ENCODE results near the gene TNN.

TNN gene

DNA sequence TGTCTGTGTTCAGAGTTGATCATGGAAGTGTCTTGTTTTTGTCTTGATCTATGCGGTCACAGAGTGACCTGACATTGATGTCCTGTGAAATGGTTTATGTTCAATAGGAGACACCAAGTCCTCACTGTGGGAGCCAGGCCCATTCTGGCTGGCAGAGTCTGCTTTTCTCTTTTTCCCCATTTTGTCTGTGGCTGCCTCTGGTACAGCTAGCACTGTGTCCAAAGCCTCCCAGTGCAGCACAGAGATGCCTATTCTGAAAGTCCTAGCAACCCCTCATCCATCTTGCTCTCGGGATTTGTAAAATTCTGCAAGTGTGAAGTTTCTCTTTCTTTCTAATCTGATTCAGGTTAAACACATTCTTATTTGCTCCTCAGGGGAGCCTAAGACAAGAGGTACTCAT, 14.3 kb downstream of the TNN start:
- ChIA-PET POLR2A (no interaction called here), CTCF (no interaction called here)
- no peak for TF ChIP-seq CTBP1 (IDR thresholded peaks at IDR 0.05; ENCODE audit: borderline replicate concordance)
- no peak for TF ChIP-seq SP1 (IDR thresholded peaks at IDR 0.05)
- no peak for TF ChIP-seq ARNT (IDR thresholded peaks at IDR 0.05)
- no peak for TF ChIP-seq BHLHE40 (IDR thresholded peaks at IDR 0.05; ENCODE audit: borderline replicate concordance)
- no peak for TF ChIP-seq LEF1 (IDR thresholded peaks at IDR 0.05; ENCODE audit: borderline replicate concordance)
- TF ChIP-seq ZNF384 (IDR thresholded peaks at IDR 0.05), result no peak
- no peak for TF ChIP-seq FOXM1 (IDR thresholded peaks at IDR 0.05; ENCODE audit: borderline replicate concordance)
- TF ChIP-seq TARDBP (IDR thresholded peaks at IDR 0.05), result no peak
- TF ChIP-seq FOXK2 (IDR thresholded peaks at IDR 0.05), result no peak
- no peak for TF ChIP-seq L3MBTL2 (conservative IDR thresholded peaks at IDR 0.05)
- no peak for TF ChIP-seq FOXA1 (IDR thresholded peaks at IDR 0.05)
- TF ChIP-seq SUZ12 (IDR thresholded peaks at IDR 0.05), result no peak
- no peak for TF ChIP-seq ELF4 (IDR thresholded peaks at IDR 0.05)
- no peak for TF ChIP-seq HDGF (IDR thresholded peaks at IDR 0.05; ENCODE audit: borderline replicate concordance)
- TF ChIP-seq, protein P1, sequence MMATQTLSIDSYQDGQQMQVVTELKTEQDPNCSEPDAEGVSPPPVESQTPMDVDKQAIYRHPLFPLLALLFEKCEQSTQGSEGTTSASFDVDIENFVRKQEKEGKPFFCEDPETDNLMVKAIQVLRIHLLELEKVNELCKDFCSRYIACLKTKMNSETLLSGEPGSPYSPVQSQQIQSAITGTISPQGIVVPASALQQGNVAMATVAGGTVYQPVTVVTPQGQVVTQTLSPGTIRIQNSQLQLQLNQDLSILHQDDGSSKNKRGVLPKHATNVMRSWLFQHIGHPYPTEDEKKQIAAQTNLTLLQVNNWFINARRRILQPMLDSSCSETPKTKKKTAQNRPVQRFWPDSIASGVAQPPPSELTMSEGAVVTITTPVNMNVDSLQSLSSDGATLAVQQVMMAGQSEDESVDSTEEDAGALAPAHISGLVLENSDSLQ (IDR thresholded peaks at IDR 0.05), result no peak
- no peak for TF ChIP-seq NFRKB (IDR thresholded peaks at IDR 0.05)

GRCh38 chr1:175088525-175088951, 20.9 kb downstream of the TNN start:
- ChIA-PET POLR2A (no interaction called here), CTCF (no interaction called here)
- no peak for TF ChIP-seq SP1 (IDR thresholded peaks at IDR 0.05)
- no peak for TF ChIP-seq CTBP1 (IDR thresholded peaks at IDR 0.05; ENCODE audit: borderline replicate concordance)
- TF ChIP-seq HDGF (IDR thresholded peaks at IDR 0.05; ENCODE audit: borderline replicate concordance), result no peak
- TF ChIP-seq ZNF384 (IDR thresholded peaks at IDR 0.05), result no peak
- no peak for TF ChIP-seq FOXK2 (IDR thresholded peaks at IDR 0.05)
- TF ChIP-seq, protein P1 (IDR thresholded peaks at IDR 0.05), result no peak
- no peak for TF ChIP-seq FOXM1 (IDR thresholded peaks at IDR 0.05; ENCODE audit: borderline replicate concordance)
- no peak for TF ChIP-seq NFRKB (IDR thresholded peaks at IDR 0.05)
- TF ChIP-seq ELF4 (IDR thresholded peaks at IDR 0.05), result no peak
- TF ChIP-seq BHLHE40 (IDR thresholded peaks at IDR 0.05; ENCODE audit: borderline replicate concordance), result no peak
- no peak for TF ChIP-seq ARNT (IDR thresholded peaks at IDR 0.05)
- no peak for TF ChIP-seq LEF1 (IDR thresholded peaks at IDR 0.05; ENCODE audit: borderline replicate concordance)
- no peak for TF ChIP-seq TARDBP (IDR thresholded peaks at IDR 0.05)
- no peak for TF ChIP-seq SUZ12 (IDR thresholded peaks at IDR 0.05)
- no peak for TF ChIP-seq FOXA1 (IDR thresholded peaks at IDR 0.05)
- no peak for TF ChIP-seq L3MBTL2 (conservative IDR thresholded peaks at IDR 0.05)
- no peak for DNase-seq (ENCODE audit: extremely low spot score)

More for the DNA sequence above, 14.3 kb downstream of the TNN start:
- no peak for DNase-seq (ENCODE audit: extremely low spot score)

- POLR2A ChIA-PET, result no interaction called here
These were observed 21.6 kb downstream of the TNN start for GRCh38 chr1:175089136-175089718.

DNA sequence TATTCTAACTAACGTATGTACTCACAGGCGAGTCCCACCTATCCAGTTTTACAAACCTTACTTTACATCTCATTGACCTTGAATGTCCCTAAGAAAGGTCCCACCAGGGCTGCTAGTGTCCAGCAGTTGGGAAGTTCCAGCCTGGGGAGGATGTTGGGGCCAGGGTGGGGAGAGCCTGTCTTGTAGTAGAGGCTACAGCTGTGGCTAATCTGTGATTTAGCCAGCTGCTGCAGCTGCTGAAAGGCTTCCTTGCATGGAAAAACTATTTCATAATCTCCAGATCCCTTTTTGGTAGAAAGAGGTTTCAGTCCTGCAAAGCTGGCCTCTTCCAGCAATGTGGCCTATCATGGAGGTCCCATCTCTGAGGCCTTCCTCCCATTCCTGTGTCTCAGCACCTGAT, 23.1 kb downstream of the TNN start:
- TF ChIP-seq LEF1 (IDR thresholded peaks at IDR 0.05; ENCODE audit: borderline replicate concordance), result no peak
- TF ChIP-seq SUZ12 (IDR thresholded peaks at IDR 0.05), result no peak
- TF ChIP-seq, protein P1 (IDR thresholded peaks at IDR 0.05), result no peak
- no peak for TF ChIP-seq TARDBP (IDR thresholded peaks at IDR 0.05)
- TF ChIP-seq ELF4 (IDR thresholded peaks at IDR 0.05), result no peak
- TF ChIP-seq NFRKB (IDR thresholded peaks at IDR 0.05), result no peak
- TF ChIP-seq BHLHE40 (IDR thresholded peaks at IDR 0.05; ENCODE audit: borderline replicate concordance), result no peak
- no peak for TF ChIP-seq L3MBTL2 (conservative IDR thresholded peaks at IDR 0.05)
- no peak for TF ChIP-seq SP1 (IDR thresholded peaks at IDR 0.05)
- TF ChIP-seq FOXA1 (IDR thresholded peaks at IDR 0.05), result no peak
- no peak for TF ChIP-seq FOXM1 (IDR thresholded peaks at IDR 0.05; ENCODE audit: borderline replicate concordance)
- TF ChIP-seq CTBP1 (IDR thresholded peaks at IDR 0.05; ENCODE audit: borderline replicate concordance), result no peak
- TF ChIP-seq ARNT (IDR thresholded peaks at IDR 0.05), result no peak
- TF ChIP-seq FOXK2 (IDR thresholded peaks at IDR 0.05), result no peak
- no peak for TF ChIP-seq ZNF384 (IDR thresholded peaks at IDR 0.05)
- TF ChIP-seq HDGF (IDR thresholded peaks at IDR 0.05; ENCODE audit: borderline replicate concordance), result no peak
- no peak for DNase-seq (ENCODE audit: extremely low spot score)
- CTCF ChIA-PET, result no interaction called here
- POLR2A ChIA-PET, result interaction anchor here (1.1 kb wide), 1 partner anchor 68 kb away, joined by 4 read pairs; the partner anchor contains the start of gene MRPS14

More at GRCh38 chr1:175089136-175089718, 21.6 kb downstream of the TNN start:
- no peak for TF ChIP-seq FOXK2 (IDR thresholded peaks at IDR 0.05)
- no peak for TF ChIP-seq NFRKB (IDR thresholded peaks at IDR 0.05)
- no peak for TF ChIP-seq LEF1 (IDR thresholded peaks at IDR 0.05; ENCODE audit: borderline replicate concordance)
- TF ChIP-seq ZNF384 (IDR thresholded peaks at IDR 0.05), result no peak
- CTCF ChIA-PET, result no interaction called here
- DNase-seq (ENCODE audit: extremely low spot score), result no peak

GRCh38 chr1:175094626-175095025, 27.0 kb downstream of the TNN start:
- CTCF ChIA-PET, result interaction anchor here (0.9 kb wide), 1 partner anchor 52 kb away, joined by 3 read pairs; no protein-coding TSS in a partner anchor
- TF ChIP-seq L3MBTL2 (conservative IDR thresholded peaks at IDR 0.05) (no peak), TARDBP (IDR thresholded peaks at IDR 0.05) (no peak), SUZ12 (IDR thresholded peaks at IDR 0.05) (no peak)
- POLR2A ChIA-PET, result no interaction called here
- no peak for DNase-seq (ENCODE audit: extremely low spot score)

GRCh38 chr1:175095069-175095468, 27.4 kb downstream of the TNN start:
- DNase-seq (ENCODE audit: extremely low spot score), result no peak
- TF ChIP-seq ZNF384 (IDR thresholded peaks at IDR 0.05), result no peak
- no peak for TF ChIP-seq FOXK2 (IDR thresholded peaks at IDR 0.05)
- TF ChIP-seq TARDBP (IDR thresholded peaks at IDR 0.05), result no peak
- no peak for TF ChIP-seq HDGF (IDR thresholded peaks at IDR 0.05; ENCODE audit: borderline replicate concordance)
- TF ChIP-seq FOXM1 (IDR thresholded peaks at IDR 0.05; ENCODE audit: borderline replicate concordance), result no peak
- TF ChIP-seq LEF1 (IDR thresholded peaks at IDR 0.05; ENCODE audit: borderline replicate concordance), result no peak
- TF ChIP-seq L3MBTL2 (conservative IDR thresholded peaks at IDR 0.05), result no peak
- TF ChIP-seq BHLHE40 (IDR thresholded peaks at IDR 0.05; ENCODE audit: borderline replicate concordance), result no peak
- TF ChIP-seq SUZ12 (IDR thresholded peaks at IDR 0.05), result no peak
- TF ChIP-seq CTBP1 (IDR thresholded peaks at IDR 0.05; ENCODE audit: borderline replicate concordance), result no peak
- TF ChIP-seq, protein P1 (IDR thresholded peaks at IDR 0.05), result no peak
- no peak for TF ChIP-seq ARNT (IDR thresholded peaks at IDR 0.05)
- TF ChIP-seq FOXA1 (IDR thresholded peaks at IDR 0.05), result no peak
- ChIA-PET CTCF (interaction anchor here (0.9 kb wide), 1 partner anchor 51 kb away, joined by 3 read pairs; no protein-coding TSS in a partner anchor), POLR2A (no interaction called here)

All from HEK293T (cell line).